Testis (tissue), 2 donors: Measurements from ENCODE around the gene ARRDC2.

Source experiments
- POLR2A ChIP-seq: fragments of 450-650 bp; IDR thresholded peaks from one replicate; pipeline ENCODE4 v1.6.1; 2017; ENCODE audit warnings: antibody characterized with exemption, mild to moderate bottlenecking, moderate library complexity
- TF ChIP-seq, protein P1 (sequence below), 3 experiments: fragments of 450-650 bp in 2 of 3; fragments of 200-600 bp in 1 of 3; sonication (generic) in 1 of 3; IDR thresholded peaks; one replicate each; pipeline ENCODE4 v1.5.1; 2016 to 2019; ENCODE audit warnings: antibody characterized with exemption in 3 of 3, mild to moderate bottlenecking in 2 of 3, moderate library complexity in 1 of 3

DNA sequence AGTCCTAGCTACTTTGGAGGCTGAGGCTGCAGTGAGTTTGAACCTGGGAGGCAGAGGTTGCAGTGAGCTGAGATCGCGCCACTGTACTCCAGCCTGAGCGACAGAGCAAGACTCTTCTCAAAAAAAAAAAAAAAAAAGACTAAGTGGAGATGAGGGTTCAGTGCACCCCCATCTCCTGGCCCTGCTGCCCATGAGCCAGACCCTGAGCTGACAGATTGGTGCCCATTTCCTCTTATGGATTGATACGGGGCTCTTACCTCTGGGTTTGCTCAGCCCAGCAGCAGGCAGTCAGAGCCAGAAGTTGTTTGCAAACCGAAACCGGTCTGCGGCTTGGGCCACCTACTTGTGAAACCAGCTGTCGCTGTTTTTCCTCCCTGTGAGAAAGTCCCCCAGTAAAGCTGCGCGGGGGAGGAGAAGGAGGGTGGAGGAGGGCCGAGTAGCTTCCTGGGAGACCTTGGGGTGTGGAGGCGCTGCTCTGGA is 36.9 kb downstream of the ARRDC2 start:
- TF ChIP-seq, protein P1, sequence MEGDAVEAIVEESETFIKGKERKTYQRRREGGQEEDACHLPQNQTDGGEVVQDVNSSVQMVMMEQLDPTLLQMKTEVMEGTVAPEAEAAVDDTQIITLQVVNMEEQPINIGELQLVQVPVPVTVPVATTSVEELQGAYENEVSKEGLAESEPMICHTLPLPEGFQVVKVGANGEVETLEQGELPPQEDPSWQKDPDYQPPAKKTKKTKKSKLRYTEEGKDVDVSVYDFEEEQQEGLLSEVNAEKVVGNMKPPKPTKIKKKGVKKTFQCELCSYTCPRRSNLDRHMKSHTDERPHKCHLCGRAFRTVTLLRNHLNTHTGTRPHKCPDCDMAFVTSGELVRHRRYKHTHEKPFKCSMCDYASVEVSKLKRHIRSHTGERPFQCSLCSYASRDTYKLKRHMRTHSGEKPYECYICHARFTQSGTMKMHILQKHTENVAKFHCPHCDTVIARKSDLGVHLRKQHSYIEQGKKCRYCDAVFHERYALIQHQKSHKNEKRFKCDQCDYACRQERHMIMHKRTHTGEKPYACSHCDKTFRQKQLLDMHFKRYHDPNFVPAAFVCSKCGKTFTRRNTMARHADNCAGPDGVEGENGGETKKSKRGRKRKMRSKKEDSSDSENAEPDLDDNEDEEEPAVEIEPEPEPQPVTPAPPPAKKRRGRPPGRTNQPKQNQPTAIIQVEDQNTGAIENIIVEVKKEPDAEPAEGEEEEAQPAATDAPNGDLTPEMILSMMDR (IDR thresholded peaks at IDR 0.05): no peak
- TF ChIP-seq POLR2A: no peak
